DOHH2 (cell line): ENCODE measurements around the gene SPRR2F.
"Not testable (repeated sequence)": the region's sequence is repeated elsewhere in the genome, so short reads cannot be mapped to it uniquely, and the experiment has no call there.

ENCODE experiments used
- H3F3A ChIP-seq: fragments of 200-600 bp; sonication (generic), shearing (Covaris generic); 2 replicates; pipeline ENCODE4 v1.6.0; 2016; ENCODE audit warnings: antibody characterized with exemption, mild to moderate bottlenecking; ENCODE audit not compliant: control insufficient read depth, insufficient read depth
- H3K27ac ChIP-seq: fragments of 200-600 bp; sonication (generic); 2 replicates; pipeline ENCODE4 v1.5.1; 2014; ENCODE audit warnings: low read depth, mild to moderate bottlenecking, low read length, moderate library complexity
- H3K27me3 ChIP-seq: fragments of 200-600 bp; sonication (generic); 2 replicates; pipeline ENCODE4 v1.6.1; 2014; ENCODE audit warnings: mild to moderate bottlenecking, low read length, mixed read lengths; ENCODE audit not compliant: control insufficient read depth
- H3K36me3 ChIP-seq: fragments of 200-600 bp; sonication (generic); 2 replicates; pipeline ENCODE4 v1.6.1; 2014; ENCODE audit warnings: mild to moderate bottlenecking, low read length, moderate library complexity, mixed read lengths; ENCODE audit not compliant: control insufficient read depth
- H3K4me1 ChIP-seq: fragments of 200-600 bp; sonication (generic); 2 replicates; pipeline ENCODE4 v1.6.1; 2014; ENCODE audit warnings: mild to moderate bottlenecking, low read length, mixed read lengths; ENCODE audit not compliant: control insufficient read depth
- H3K4me2 ChIP-seq: fragments of 200-600 bp; sonication (generic); 2 replicates; pipeline ENCODE4 v1.6.0; 2014; ENCODE audit warnings: mild to moderate bottlenecking, low read length, moderate library complexity
- H3K4me3 ChIP-seq: fragments of 200-600 bp; sonication (generic); 2 replicates; pipeline ENCODE4 v1.5.1; 2014; ENCODE audit warnings: mild to moderate bottlenecking, low read length, mixed read lengths
- H3K79me2 ChIP-seq: fragments of 200-600 bp; sonication (generic); 2 replicates; pipeline ENCODE4 v1.6.1; 2014; ENCODE audit warnings: mild to moderate bottlenecking, low read length, mixed read lengths; ENCODE audit not compliant: control insufficient read depth
- H3K9me2 ChIP-seq: fragments of 200-600 bp; sonication (generic); replicated peaks from 2 replicates; pipeline ENCODE4 v1.6.1; 2014; ENCODE audit warnings: mild to moderate bottlenecking, low read length, mixed read lengths; ENCODE audit not compliant: control insufficient read depth
- H3K9me3 ChIP-seq: fragments of 200-600 bp; sonication (generic); 2 replicates; pipeline ENCODE4 v1.6.1; 2014; ENCODE audit warnings: antibody characterized with exemption, low read length, mixed read lengths; ENCODE audit not compliant: control insufficient read depth, insufficient read depth
- H4K20me1 ChIP-seq: fragments of 200-600 bp; sonication (generic); 2 replicates; pipeline ENCODE4 v1.6.0; 2014; ENCODE audit warnings: low read depth, mild to moderate bottlenecking, antibody characterized with exemption, low read length, moderate library complexity; ENCODE audit not compliant: control insufficient read depth, insufficient read depth
- CTCF ChIP-seq: fragments of 200-600 bp; sonication (generic); IDR thresholded peaks from one replicate; pipeline ENCODE4 v1.5.1; 2014; ENCODE audit warnings: antibody characterized with exemption, mild to moderate bottlenecking, low read depth, low read length; ENCODE audit not compliant: poor library complexity, severe bottlenecking
- EZH2phosphoT487 ChIP-seq: fragments of 200-600 bp; sonication (generic); IDR thresholded peaks from 2 replicates; pipeline ENCODE4 v1.6.1; 2017; ENCODE audit warnings: borderline replicate concordance, mild to moderate bottlenecking, antibody characterized with exemption, low read length, moderate library complexity, mixed read lengths

SPRR2F gene

GRCh38 chr1:153133267-153133666 is 20.0 kb upstream of the SPRR2F start:
- no peak overlapping the region for H3K27ac ChIP-seq
- no peaks in the 10 kb centered on the region for H4K20me1 ChIP-seq
- TF ChIP-seq CTCF (no peak), EZH2phosphoT487 (no peak)
- H3K79me2 ChIP-seq = no peaks in the 10 kb centered on the region
- H3K27me3 ChIP-seq = no peaks in the 10 kb centered on the region
- H3K9me2 ChIP-seq = no peaks in the 10 kb centered on the region
- H3F3A ChIP-seq = no peaks in the 10 kb centered on the region
- H3K9me3 ChIP-seq = no peaks in the 10 kb centered on the region
- no peaks in the 10 kb centered on the region for H3K36me3 ChIP-seq
- no peak overlapping the region for H3K4me3 ChIP-seq
- no peak overlapping the region for H3K4me2 ChIP-seq
- H3K4me1 ChIP-seq = no peaks in the 10 kb centered on the region

- H3K9me2 ChIP-seq, H3K4me1 ChIP-seq, H3K4me2 ChIP-seq, H3K79me2 ChIP-seq, H3K27ac ChIP-seq, H3K9me3 ChIP-seq, H3K4me3 ChIP-seq, H3K36me3 ChIP-seq, H4K20me1 ChIP-seq, H3F3A ChIP-seq, H3K27me3 ChIP-seq: not testable (repeated sequence)
Observed at GRCh38 chr1:153128688-153129087, 15.4 kb upstream of the SPRR2F start.

- Histone ChIP-seq H3K9me3 (no peaks in the 10 kb centered on the region), H3K36me3 (no peaks in the 10 kb centered on the region), H3K27me3 (no peaks in the 10 kb centered on the region), H3K27ac (no peak overlapping the region), H3K4me1 (no peaks in the 10 kb centered on the region), H3K79me2 (no peaks in the 10 kb centered on the region), H3K9me2 (no peaks in the 10 kb centered on the region), H3F3A (no peaks in the 10 kb centered on the region), H3K4me3 (no peak overlapping the region), H4K20me1 (no peaks in the 10 kb centered on the region), H3K4me2 (no peak overlapping the region)
- TF ChIP-seq CTCF = no peak
- no peak for TF ChIP-seq EZH2phosphoT487
Observed at GRCh38 chr1:153127296-153127695, 14.0 kb upstream of the SPRR2F start.

GRCh38 chr1:153125536-153125935 is 12.2 kb upstream of the SPRR2F start:
- Histone ChIP-seq H3K27ac (no peak overlapping the region), H3K9me3 (no peaks in the 10 kb centered on the region), H3K4me1 (no peaks in the 10 kb centered on the region), H3K4me3 (no peak overlapping the region), H3K9me2 (no peaks in the 10 kb centered on the region), H4K20me1 (no peaks in the 10 kb centered on the region), H3F3A (no peaks in the 10 kb centered on the region), H3K79me2 (no peaks in the 10 kb centered on the region), H3K36me3 (no peaks in the 10 kb centered on the region), H3K27me3 (no peaks in the 10 kb centered on the region), H3K4me2 (no peak overlapping the region)
- no peak for TF ChIP-seq CTCF
- TF ChIP-seq EZH2phosphoT487 = no peak

- H4K20me1 ChIP-seq, H3K4me3 ChIP-seq, H3K4me2 ChIP-seq, H3K9me2 ChIP-seq, H3K79me2 ChIP-seq, H3K27me3 ChIP-seq, H3K36me3 ChIP-seq, H3K27ac ChIP-seq, H3F3A ChIP-seq, H3K4me1 ChIP-seq, H3K9me3 ChIP-seq: not testable (repeated sequence)
Observed at GRCh38 chr1:153123793-153124192, 10.5 kb upstream of the SPRR2F start.
